GDM1 (cell line): ENCODE measurements around the gene PRDX2.

Experiments
- DNase-seq: peaks from one replicate; lab custom pipeline; 2025; lab: John Stamatoyannopoulos, UW

PRDX2 gene

GRCh38 chr19:12752056-12752781 lies 49.4 kb downstream of the PRDX2 start:
- DNase-seq = no peak

GRCh38 chr19:12751635-12752034 lies 50.0 kb downstream of the PRDX2 start, which contains the start of gene BEST2:
TSS of gene BEST2 (plus strand) at chr19:12751791. CDS start at chr19:12752593, 802 bp downstream.
- DNase-seq = no peak

- DNase-seq = no peak
Observed at GRCh38 chr19:12750851-12751250, 50.7 kb downstream of the PRDX2 start.

- no peak for DNase-seq
Observed at GRCh38 chr19:12749938-12750521, 51.6 kb downstream of the PRDX2 start.

- DNase-seq = no peak
Observed at GRCh38 chr19:12748489-12748888, 53.1 kb downstream of the PRDX2 start.
